SK-N-DZ (cell line): Measurements from ENCODE around the gene BPIFA3. TPM values are rescaled to one million over a fixed set of nuclear protein-coding genes. Genes with fewer than 3 reads are reported as not detected.
"Not testable (repeated sequence)": the region's sequence is repeated elsewhere in the genome, so short reads cannot be mapped to it uniquely, and the experiment has no call there.

ENCODE experiments used
- DNase-seq: peaks from one replicate; pipeline ENCODE4 v3.0.0-alpha.2; 2015; ENCODE audit warnings: low spot score
- polyA plus RNA-seq, 2 experiments: library from polyadenylated mRNA; depleted of rRNA; stranded (reverse); fragments of >200 nt; gene quantifications; 2 replicates each; pipeline ENCODE4 v1.2.3, GENCODE V29; 2014

The BPIFA3 gene
- polyA plus RNA-seq (2014; cell fraction: cytosol; rRNA removed) = not detected in 2 replicates
- not detected in 2 replicates for polyA plus RNA-seq (2014; cell fraction: nucleus; rRNA removed)

DNA sequence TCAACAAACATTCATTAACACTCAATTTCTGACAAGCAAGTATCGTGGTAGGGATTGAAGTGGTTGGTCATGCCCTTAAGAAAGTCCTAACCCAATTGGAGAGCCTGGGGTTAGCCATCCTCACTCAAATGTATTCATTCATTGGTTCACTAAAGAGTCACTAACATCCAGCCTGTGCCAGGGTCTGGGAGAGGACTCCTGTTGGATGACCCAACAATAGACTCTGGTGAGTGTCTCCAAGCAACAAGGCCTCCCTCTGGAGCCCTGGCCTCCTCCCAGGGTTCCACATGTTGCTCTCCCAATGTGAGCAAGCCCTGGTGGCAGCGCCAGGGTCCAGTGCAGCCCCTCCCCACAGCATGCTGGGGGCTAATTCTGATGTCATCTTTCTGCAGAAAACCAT, at the start of gene BPIFA3:
BPIFA3 (plus strand) TSS at position 301 of the 400 bp plus-strand sequence. CDS start 185 bp downstream, outside the sequence.
- DNase-seq = no peak

DNA sequence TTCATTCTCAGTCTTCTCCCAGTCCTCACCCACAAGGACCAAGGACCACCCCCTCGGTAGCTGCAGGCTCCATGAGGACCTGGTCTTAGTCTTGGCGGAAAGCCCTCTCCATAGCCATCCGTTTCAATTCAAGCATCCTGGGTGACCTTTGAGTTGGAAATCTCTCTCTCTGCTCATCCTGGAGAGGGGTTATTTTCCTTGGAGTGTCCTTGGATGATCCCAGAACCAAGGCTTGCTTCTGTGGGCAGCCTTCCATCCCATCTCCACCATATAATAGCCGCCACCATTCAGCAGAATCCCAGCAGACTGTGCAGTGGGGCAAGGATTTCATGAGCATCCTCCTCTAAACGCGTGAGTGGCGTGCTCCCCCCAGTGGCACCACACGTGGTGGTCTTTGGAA, 49.3 kb upstream of the BPIFA3 start, which contains the start of gene BPIFA2:
BPIFA2 (plus strand) TSS at position 301 of the 400 bp plus-strand sequence. CDS start 987 bp downstream, outside the sequence.
- no peak for DNase-seq

DNA sequence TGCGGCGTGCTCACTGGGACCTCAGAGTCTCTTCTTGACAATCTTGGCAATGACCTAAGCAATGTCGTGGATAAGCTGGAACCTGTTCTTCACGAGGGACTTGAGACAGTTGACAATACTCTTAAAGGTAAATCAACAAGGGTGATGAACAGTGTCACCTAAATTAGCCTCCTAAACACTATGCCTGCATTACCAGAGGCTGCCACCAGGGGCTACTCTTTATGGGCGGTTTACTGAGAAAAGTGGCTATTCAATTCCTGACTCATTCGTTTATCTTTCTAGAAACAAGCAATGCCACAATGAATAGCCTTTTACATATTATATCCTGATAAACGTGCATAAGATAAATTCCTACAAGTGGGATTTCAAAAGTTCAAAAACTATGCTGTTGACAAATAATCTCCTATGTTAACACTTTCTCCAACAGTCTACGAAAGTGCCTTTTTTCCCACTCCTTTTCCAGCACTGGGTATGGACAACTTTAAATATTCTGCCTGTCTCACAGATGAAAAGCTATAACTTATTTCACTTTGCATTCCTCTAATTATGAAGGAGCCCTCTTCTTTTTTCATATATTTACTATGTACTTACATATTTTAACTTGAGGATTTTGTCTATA, 47.9 kb upstream of the BPIFA3 start:
- DNase-seq = no peak

DNA sequence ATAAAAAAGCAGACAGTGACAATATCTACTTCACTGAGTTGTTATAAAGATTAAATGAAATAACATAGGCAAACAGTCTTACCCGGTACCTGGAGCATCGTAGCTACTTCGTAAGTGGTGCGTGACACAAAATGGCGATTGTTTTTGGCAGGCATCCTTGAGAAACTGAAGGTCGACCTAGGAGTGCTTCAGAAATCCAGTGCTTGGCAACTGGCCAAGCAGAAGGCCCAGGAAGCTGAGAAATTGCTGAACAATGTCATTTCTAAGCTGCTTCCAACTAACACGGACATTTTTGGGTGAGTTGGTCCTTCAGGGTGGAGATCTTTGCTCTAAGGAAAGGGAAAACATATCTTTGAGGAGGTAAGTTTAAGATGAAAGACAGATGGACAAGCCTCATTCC, 44.4 kb upstream of the BPIFA3 start:
- DNase-seq = no peak

DNA sequence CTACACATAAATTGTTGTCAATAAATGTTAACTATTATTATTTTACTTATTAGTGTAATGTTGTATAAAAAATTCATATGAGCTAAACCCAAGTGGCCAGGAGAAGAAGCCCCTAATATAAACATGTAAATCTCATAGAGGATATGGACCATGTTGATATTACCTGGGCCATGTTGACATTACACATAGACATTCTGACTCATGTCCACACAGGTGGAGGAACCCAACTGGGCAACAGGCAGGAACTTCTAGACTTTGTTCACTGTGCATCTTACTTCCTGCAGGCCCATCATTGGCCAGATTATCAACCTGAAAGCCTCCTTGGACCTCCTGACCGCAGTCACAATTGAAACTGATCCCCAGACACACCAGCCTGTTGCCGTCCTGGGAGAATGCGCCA, 42.0 kb upstream of the BPIFA3 start:
- DNase-seq = no peak

DNA sequence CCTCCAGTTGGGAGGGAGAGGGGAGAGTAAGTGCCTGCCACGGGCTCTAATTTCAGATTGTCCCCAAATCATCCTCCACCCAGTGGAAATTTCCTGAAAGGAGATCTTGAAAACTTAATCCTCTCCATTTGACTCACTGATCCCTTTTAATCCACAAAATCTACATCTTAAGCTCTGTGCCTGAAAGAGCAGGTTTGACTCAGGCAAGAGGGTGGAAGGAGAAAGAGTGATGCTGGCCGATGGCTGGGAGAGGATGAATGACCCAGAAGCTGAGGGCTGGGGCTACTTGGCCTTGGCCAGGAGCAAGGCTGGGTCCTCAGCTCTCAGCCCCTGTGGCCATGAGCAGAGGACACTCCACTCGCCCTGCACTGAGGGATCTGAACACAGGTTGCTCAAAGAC, 41.1 kb upstream of the BPIFA3 start:
- DNase-seq = no peak

DNA sequence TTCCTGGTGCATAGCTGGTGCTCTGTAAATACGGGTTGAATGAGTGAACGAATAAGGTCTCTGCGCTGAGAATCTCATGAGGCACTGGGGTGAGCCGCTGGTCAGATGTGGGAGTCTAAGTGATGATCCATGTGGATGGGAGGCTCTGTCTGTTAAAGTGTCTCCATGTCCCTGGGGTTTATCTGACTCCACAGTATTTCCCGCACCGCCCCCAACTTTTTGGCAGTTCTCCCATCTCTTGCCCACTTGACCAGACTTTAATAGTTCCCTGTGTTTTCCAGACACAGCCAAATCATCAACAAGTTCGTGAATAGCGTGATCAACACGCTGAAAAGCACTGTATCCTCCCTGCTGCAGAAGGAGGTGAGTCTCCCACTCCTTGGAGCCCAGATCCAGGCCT, 39.3 kb upstream of the BPIFA3 start:
- no peak for DNase-seq

DNA sequence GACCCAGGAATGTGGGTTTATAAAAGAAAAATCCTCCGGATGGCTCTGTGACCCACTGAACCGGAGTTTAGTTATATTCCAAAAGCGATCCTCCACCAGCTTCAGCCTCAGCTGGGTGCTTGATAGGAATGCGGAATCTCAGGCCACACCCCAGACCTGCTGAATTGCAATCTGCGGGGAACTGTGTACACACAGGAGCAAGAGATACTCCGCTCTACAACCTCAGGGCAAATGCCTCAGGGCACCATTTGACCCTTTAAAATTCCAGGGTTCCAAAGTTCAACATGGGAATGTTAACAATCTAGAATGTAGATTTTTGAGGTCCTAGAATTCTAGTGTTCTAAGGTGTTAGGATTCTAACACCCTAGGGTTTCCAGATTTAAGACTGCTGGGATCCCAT, 38.4 kb upstream of the BPIFA3 start:
- no peak for DNase-seq

DNA sequence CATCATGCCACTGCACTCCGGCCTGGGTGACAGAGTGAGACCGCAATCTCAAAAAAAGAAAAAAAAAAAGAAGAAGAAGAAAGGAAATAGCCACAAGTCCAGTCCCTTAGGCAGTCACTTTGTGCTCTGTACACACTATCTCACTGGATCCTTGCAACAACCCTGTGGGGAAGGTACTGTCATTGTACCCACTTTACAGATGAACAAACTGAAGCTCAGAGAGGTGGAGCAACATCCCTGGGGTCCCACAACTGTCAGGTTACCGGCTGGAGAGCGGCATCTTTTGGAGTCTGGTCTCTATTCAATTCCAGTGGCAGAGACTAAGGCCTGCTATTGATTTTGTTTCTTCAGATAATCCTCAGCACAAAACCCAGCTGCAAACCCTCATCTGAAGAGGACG, 37.0 kb upstream of the BPIFA3 start:
- DNase-seq = no peak

DNA sequence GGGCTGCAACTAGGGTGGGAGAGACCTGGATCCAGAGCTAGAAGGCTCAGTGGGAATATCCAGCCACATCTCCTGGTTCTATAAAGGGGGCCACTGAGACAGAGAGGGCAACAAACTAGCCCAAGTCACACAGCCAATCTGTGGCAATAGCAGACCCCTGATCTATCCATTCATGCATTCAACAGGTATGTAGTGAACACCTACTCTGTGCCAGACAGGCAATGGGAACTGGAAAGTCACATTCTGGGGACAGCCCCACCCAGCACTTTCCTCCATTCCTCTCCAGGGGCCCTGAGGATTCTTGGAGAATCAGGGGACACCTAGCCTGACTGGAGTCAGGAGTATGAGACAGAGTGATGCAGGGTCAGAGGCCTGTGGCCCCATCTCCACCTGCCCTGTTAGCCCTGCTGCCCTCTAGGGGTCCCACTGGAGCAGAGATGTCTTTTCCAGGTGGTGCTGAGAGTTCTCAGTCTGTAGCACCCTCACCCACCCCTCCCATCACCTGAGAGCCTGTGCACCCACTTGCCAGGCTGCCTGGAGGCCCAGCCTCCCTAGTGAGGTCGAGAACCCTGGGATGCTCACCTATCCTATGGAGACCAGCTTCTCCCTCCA, 35.6 kb upstream of the BPIFA3 start:
- DNase-seq = no peak

DNA sequence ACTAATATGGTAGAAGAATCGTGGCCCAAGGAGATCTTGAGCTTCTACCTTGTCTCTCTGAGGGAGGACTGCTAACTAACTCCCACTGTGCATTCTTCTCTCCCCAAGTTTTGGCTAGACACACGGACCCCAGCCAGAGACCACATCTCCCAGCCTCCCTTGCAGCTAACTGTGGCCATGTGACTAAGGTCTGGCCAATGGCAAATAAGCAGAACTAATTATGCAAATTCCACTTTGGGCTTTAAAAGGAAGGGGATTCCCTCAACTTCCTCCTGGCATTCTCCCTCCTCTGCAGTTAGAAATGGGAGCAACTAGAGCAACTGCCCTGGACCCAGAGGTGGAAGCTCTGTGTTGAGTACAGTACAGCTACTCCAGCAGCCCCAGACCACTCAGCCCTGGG, 33.8 kb upstream of the BPIFA3 start:
- no peak for DNase-seq

DNA sequence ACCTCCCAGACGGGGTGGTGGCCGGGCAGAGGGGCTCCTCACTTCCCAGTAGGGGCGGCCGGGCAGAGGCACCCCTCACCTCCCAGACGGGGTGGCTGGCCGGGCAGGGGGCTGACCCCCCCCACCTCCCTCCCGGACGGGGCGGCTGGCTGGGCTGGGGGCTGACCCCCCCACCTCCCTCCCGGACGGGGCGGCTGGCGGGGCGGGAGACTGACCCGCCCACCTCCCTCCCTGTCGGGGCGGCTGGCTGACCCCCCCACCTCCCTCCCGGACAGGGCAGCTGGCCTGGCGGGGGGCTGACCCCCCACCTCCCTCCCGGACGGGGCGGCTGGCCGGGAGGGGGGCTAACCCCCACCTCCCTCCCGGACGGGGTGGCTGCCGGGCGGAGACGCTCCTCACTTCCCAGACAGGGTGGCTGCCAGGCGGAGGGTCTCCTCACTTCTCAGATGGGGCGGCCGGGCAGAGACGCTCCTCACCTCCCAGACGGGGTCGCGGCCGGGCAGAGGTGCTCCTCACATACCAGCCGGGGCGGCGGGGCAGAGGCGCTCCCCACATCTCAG, 32.0 kb upstream of the BPIFA3 start:
- DNase-seq = not testable (repeated sequence)

DNA sequence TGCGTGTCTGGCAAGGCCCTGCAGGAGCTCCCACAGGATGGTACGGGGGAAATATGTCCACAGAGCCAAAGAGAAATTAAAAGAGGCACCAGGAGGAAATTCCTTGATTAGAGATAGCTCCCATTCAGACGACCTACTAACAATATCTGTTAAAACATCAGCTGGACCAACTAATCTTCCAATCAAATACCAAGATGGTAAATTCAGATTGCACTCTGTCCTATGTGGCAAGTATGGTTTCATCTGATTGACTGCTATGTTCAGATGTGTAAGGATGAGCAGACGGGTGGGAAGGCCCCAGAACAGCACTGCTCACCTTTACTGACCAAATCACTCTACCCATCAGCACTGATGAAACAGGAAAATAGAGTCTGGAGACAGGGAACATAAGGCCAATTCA, 29.7 kb upstream of the BPIFA3 start:
- DNase-seq = no peak

DNA sequence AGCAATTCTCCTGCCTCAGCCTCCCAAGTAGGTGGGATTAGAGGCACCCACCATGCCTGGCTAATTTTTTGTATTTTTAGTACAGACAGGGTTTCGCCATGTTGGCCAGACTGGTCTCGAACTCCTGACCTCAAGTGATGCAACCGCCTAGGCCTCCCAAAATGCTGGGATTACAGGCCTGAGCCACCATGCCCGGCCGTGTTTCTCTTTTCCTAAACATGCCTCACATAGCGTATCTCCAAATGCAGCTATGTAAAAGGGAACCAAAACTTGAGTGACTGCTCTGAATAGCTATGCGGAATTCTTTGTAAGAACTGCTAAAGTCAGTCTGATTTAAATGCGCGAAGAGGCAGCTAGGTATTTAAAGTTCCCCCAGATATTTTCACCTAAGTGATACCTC, 28.7 kb upstream of the BPIFA3 start:
- no peak for DNase-seq

DNA sequence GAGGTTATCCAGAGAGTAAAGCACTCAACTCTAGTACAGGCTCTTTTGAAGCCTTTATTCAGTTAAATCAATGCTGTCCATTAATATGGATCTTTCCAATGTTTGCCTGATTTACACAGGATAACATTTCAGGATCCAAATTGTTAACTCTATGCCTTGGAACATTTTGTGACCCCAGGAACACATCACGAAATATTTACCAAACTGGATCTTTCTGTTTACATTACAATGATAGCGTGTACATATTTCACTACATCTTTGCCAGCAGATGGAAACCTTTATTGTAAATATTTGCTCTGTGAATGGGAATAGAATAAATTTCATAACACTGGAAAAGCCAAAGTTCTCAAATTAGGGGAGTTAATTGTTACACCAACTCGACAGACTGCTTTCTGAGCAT, 25.7 kb upstream of the BPIFA3 start:
- DNase-seq = no peak

DNA sequence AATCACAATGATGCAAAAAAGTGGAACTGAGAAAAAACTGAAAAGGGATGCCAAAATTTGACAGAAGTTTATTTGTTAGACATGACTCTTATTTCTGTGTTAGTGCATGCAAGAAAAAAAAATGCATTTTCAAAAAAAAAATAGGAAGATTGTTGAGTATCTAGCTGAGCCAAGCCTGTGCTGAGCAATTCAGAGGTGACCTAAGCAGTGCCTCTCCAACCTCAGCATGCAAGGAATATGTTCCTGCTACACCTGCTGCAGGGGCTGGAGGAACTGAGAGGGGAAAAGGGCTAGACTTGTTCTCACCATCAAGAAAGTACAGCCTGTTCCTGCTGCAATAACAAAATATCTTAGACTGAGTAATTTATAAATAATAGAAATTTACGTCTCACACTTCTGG, 25.2 kb upstream of the BPIFA3 start:
- no peak for DNase-seq

DNA sequence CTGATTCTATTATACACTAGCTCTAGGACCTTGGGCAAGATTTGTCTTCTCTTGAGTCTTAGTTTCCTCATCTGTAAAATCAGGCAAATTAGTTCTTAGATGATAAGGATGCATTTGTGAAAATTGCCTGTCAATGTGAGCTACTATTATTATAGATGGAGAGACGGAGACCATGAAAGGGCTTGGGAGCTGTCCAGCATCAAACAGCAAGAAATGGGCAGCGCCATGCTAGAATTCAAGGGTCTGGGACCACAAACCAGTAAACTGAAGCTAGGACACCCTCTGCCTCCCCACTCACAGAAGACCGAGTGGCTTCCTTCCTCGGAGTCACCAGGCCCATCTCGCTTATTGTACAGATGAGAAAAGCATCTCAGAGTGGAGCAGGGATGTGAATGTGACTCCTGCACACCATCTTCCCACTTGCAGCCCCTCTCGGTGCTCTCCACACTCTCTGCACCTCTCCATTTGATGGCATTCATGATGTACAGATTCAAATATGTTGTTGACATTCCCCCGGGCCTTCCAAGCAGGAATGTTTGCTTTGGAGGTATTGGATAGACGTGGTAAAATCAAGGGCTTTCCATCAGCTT, 24.1 kb upstream of the BPIFA3 start:
- no peak for DNase-seq

DNA sequence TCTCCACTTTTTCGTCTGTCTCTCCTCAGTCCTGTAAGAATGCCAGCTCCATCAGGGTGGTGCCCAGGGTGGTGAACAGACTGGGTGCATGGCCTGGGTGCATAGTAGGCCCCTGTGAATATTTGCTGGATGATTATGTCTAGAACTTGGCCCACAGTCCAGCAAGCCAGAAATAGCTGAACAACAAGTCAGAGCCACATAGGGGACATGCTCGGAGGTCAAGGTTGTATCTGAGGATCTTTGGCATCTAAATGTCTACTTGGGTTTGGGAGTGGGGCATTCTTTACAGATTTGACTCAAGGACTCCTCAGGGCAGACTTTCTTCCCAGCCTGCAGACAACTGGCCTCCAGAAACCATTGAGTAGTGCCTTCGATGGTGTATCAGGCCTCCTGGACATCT, 18.1 kb upstream of the BPIFA3 start:
- no peak for DNase-seq

DNA sequence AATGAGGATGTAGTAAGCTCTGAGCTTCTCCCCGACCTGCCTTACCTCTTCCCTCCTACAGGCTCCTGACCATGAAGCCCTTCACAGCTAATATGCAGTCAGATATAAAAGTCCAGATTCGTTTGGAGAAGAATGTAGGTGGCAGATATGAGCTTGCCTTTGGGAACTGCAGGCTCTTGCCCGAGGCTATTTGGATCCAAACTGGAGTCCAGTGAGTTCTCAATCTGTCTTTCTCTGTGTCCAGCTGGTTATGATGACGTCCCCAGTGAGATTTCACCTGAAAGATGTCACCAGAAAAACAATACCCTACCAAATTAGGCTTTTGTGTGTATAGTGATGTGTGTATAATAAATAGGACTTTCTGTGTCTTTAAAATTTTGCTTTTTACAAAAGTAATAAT, 14.7 kb upstream of the BPIFA3 start:
- DNase-seq = no peak

DNA sequence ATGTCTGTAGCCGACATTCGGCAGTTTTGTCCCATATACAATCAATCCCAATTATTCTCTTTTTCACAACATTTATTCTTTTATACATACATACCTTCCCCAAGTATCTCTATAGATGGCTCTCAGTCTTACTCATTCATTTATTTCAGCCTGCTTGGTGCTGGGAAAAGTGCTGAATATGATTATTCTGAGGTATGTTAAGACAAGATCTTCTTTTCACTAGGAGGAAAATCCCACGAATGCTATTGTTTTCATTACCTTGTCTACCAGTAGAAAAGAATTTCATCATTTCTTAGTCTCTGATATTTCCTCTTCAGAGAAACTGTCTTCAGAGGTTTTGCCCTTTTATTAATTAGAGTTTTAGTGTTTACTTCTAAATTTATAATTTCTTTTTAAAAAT, 13.7 kb upstream of the BPIFA3 start:
- DNase-seq = no peak

DNA sequence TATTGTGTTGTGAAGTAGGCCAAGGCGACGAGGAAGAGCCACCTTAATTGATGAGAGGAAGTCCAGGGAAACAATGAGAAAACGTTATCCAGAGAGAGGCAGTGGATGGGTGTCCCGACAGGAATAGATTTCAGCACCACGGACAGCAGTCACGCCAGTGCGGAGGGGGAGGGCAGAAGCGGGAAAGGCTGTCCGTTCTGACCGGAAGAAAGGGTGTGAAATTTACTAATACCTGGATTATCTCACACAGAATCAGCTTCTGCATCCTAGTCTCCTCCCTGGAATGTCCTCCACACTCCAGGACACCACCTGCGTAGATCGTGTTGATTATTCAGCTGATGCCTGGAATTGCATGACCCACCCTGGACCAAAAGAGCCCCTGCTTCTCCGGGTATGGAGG, 7.4 kb upstream of the BPIFA3 start:
- peak; percentile 31 for DNase-seq

DNA sequence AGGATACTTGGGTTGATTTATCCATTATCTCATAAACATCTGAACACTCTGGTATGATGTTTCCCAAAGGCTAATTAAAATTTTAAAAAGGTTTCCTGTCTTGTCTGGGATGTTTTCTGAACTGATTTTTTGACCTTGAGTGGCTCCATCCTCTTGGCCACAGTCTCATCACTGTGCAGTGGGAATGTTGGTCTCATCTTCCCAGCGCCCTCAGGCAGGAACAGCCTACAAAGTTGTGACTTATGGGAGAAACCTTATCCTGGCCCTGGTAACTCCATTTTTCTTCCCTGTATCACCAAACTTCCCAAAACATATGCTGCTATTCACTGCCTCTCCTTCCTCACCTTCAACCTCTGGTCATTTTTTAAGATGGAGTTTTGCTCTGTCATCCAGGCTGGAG, 6.8 kb upstream of the BPIFA3 start:
- no peak for DNase-seq
